ENCODE measurements around the gene LLGL2. TPM values are rescaled to one million over a fixed set of nuclear protein-coding genes. Genes with fewer than 3 reads are reported as not detected.
A peak's percentile ranks its signal among the peaks of the same experiment; 100 is the strongest.

LLGL2 gene
- total RNA-seq, 4 donors from 2014 or later, result 57.3 to 96.0 (median 79.6) TPM

DNA sequence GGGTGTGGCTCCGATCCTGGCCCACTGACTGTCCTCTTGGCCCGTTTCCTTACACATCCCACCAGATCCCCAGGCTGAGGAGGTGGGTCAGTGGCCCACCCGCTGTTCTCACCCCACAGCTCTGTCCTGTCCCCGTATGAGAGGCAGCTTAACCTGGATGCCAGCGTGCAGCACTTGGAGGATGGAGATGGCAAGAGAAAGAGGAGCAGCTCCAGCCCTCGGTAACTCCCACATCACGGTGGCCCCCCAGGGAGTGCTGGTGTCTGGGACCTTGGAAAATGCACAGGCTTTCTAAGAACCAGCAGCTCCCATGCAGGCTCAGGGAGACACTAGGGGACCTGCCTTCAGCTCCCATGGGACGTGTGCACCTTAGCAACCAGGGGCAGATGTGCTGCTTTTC lies 4.2 kb upstream of the LLGL2 start:
- H3K4me3 ChIP-seq (ENCODE audit: low read depth, poor library complexity, severe bottlenecking), result no peak overlapping the region
- TF ChIP-seq CTCF (IDR thresholded peaks at IDR 0.05) (no peak), POLR2A (IDR thresholded peaks at IDR 0.05) (no peak)
- intact Hi-C loops (cut with DNase I; ENCODE audit: low total_unique reads), result no loop called here
- 75 to 91% methylated on average over 7 to 8 of the region's 8 CpGs for WGBS, 2 donors
- DNase-seq (ENCODE audit: low spot score in 2 of 2), result no peak

DNA sequence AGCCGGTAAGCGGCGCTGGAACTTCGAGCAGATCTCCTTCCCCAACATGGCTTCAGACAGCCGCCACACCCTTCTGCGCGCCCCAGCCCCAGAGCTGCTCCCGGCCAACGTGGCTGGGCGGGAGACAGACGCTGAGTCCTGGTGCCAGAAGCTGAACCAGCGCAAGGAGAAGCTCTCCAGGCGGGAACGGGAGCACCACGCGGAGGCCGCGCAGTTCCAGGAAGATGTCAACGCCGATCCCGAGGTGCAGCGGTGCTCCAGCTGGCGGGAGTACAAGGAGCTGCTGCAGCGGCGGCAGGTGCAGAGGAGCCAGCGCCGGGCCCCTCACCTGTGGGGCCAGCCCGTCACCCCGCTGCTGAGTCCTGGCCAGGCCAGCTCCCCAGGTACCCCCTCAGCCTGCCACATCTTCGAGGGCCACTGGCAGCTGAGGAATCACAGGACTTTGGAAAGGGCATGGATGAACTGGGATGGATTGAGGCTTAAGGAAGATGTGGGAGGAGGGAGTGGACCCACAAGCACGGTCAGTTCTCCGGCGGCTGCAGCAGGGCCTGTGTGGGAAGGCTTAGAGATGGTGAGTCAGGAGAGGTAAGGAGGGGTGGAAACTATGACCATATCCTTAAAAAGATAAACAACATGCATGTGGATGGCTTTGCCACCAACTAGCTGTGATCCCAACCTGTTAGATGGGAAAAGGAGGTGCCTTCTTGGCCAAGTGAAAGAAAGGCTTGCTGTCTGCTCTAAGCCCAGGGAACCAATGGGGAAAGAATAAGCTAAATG lies 3.4 kb upstream of the LLGL2 start:
- H3K4me3 ChIP-seq (ENCODE audit: low read depth, poor library complexity, severe bottlenecking), result no peak overlapping the region
- WGBS, 2 donors, result 81 to 88% methylated on average over 13 to 31 of the region's 33 CpGs
- no peak for DNase-seq (ENCODE audit: low spot score in 2 of 2)
- TF ChIP-seq POLR2A (IDR thresholded peaks at IDR 0.05) (no peak), CTCF (IDR thresholded peaks at IDR 0.05) (no peak)
- intact Hi-C loops (cut with DNase I; ENCODE audit: low total_unique reads), result no loop called here

DNA sequence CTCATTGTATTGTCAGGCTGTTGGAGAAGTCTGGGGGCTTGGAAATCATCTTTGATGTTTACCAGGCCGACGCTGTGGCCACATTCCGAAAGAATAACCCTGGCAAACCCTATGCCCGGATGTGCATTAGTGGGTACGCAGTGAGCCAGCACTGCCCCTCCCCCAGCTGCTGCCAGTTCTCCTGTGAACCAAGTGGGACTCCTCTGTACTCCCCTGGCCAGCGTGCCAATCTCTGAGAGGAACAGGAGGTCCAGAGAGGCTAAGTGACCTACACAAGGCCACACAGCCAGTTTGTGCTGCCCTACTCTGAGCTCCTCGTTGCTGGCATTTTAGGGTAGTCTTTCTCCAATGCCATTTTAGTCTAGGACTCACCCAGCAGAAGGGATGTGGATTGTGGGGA lies 1.9 kb upstream of the LLGL2 start:
- no peak for DNase-seq (ENCODE audit: low spot score in 2 of 2)
- no peak overlapping the region for H3K4me3 ChIP-seq (ENCODE audit: low read depth, poor library complexity, severe bottlenecking)
- no peak for TF ChIP-seq POLR2A (IDR thresholded peaks at IDR 0.05)
- no peak for TF ChIP-seq CTCF (IDR thresholded peaks at IDR 0.05)
- intact Hi-C loops (cut with DNase I; ENCODE audit: low total_unique reads), result no loop called here
- 93 to 96% methylated on average over 7 of the region's 7 CpGs for WGBS, 2 donors

DNA sequence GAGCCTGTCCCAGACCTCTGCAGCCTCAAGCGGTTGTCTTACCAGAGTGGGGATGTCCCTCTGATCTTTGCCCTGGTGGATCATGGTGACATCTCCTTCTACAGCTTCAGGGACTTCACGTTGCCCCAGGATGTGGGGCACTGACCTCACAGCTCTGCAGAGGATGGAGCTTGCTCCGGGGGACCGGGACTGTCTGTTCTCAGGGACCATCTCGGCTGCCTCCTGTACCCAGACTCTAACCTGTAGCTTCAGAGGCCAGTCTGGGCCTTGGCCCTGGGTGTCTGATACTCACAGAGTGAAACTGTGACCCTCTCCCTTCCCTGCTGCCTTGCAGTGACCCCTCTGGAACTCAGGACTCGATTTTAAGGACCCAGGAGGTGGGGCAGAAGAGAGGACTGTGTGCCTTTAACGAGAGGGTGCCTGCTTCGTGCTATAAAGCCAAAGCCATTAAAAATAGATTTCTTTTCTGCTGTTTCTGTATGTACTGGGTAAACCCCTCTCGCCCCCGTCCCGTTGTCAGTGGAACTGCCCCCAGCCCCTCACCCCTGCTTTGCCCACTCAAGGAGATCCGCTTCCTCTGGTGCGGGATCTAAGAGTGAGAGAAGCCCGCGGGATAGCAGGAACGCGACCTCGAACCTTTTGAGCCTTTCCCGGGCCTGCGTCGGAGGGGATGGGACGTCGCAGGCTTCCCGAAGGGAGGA lies 1.1 kb upstream of the LLGL2 start:
- no peak for DNase-seq (ENCODE audit: low spot score in 2 of 2)
- intact Hi-C loops (cut with DNase I; ENCODE audit: low total_unique reads), result no loop called here
- TF ChIP-seq CTCF (IDR thresholded peaks at IDR 0.05) (no peak), POLR2A (IDR thresholded peaks at IDR 0.05) (no peak)
- H3K4me3 ChIP-seq (ENCODE audit: low read depth, poor library complexity, severe bottlenecking), result no peak overlapping the region
- 21 to 26% methylated on average over 21 to 24 of the region's 24 CpGs for WGBS, 2 donors

DNA sequence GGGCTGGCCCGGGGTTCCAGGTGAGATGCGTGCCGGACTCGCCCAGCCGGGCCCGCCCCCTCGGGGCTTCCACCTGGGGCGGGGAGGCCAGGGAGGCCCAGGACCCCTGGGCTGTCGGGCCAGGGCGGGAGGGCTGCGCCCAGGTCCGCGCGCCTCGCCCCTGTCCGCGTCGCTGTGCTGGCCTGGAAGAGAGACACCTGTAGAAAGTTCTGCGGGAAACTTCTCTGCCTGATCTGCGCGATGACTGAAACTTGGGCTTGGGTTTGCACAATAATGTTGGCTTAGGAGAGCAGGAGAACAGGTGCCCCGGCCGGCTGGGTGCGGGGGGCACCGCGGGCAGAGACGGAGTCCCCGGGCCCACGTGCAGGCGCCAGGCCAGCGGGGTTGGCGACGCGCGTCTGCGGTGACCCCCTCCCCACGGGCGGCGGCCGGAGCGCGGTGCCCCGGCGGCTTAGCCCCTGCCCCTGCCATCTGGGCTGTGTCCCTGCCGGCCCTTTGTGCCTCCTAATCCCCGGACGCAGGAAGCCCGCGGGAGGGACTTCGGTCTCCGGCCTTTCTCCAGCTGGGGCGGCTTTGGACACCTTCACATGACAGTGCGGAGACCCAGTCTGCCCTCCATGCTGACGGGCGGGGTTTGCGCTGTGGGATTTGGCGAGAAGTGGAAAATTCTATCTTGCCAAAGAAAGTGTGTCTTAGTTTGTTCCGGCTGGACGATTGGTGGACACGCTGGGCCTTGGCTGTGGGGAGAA lies 483 bp downstream of the LLGL2 start:
- 1 to 2% methylated on average over 27 to 44 of the region's 60 CpGs for WGBS, 2 donors
- H3K4me3 ChIP-seq (ENCODE audit: low read depth, poor library complexity, severe bottlenecking), result peak overlapping the region; percentile 51
- intact Hi-C loops (cut with DNase I; ENCODE audit: low total_unique reads), result no loop called here
- no peak for DNase-seq (ENCODE audit: low spot score in 2 of 2)
- TF ChIP-seq POLR2A (IDR thresholded peaks at IDR 0.05) (no peak), CTCF (IDR thresholded peaks at IDR 0.05) (no peak)
